K562 (cell line): ENCODE results near the gene ZNF774. TPM values are rescaled to one million over a fixed set of nuclear protein-coding genes. Genes with fewer than 3 reads are reported as not detected.
A peak's percentile ranks its signal among the peaks of the same experiment; 100 is the strongest.

ENCODE experiments used
- CBX8 ChIP-seq: fragments of 200-600 bp; sonication (generic); IDR thresholded peaks from 2 replicates; pipeline ENCODE4 v1.6.1; 2012; ENCODE audit warnings: borderline replicate concordance, mixed run types, low read depth, mild to moderate bottlenecking, moderate library complexity, mixed read lengths, low read length, control low read depth, inconsistent platforms; ENCODE audit not compliant: poor library complexity, severe bottlenecking; ENCODE audit errors: extremely low read depth
- E2F5 ChIP-seq: sonication (generic); formaldehyde crosslinking; IDR thresholded peaks from 2 replicates; pipeline ENCODE4 v1.8.0; 2022; ENCODE audit warnings: mild to moderate bottlenecking, missing genetic modification reagents
- ETV5 ChIP-seq: sonication (generic); formaldehyde crosslinking; IDR thresholded peaks from 2 replicates; pipeline ENCODE4 v1.4.0; 2020; ENCODE audit warnings: low read depth, mild to moderate bottlenecking, missing genetic modification reagents
- GABPB1 ChIP-seq: sonication (generic); formaldehyde crosslinking; IDR thresholded peaks from 2 replicates; pipeline ENCODE4 v1.8.0; 2022; ENCODE audit warnings: mild to moderate bottlenecking, missing genetic modification reagents
- HOMEZ ChIP-seq: fragments of 250-450 bp; sonication (Bioruptor Pico); IDR thresholded peaks from 2 replicates; pipeline ENCODE4 v1.4.0; 2020; ENCODE audit warnings: mild to moderate bottlenecking, moderate library complexity
- JUND ChIP-seq, 2 experiments: IDR thresholded peaks; 2 replicates in 1 of 2; 3 replicates in 1 of 2; pipeline ENCODE4 v1.6.1; 2011; ENCODE audit warnings: borderline replicate concordance in 2 of 2, low read depth in 2 of 2, low read length in 2 of 2, improper control_type of control experiment in 1 of 2, missing biosample characterization in 1 of 2, missing genetic modification characterization in 1 of 2, missing genetic modification reagents in 1 of 2
- MAZ ChIP-seq, 2 experiments: fragments of 450-650 bp in 1 of 2; sonication (generic) in 1 of 2; formaldehyde crosslinking; IDR thresholded peaks in 1 of 2; conservative IDR thresholded peaks in 1 of 2; 2 replicates each; pipeline versions ENCODE4 v1.4.0 to v1.5.0; 2020; ENCODE audit warnings: mild to moderate bottlenecking in 1 of 2, missing genetic modification reagents in 1 of 2
- MED1 ChIP-seq: sonication (generic); formaldehyde crosslinking; IDR thresholded peaks from 2 replicates; pipeline ENCODE4 v1.8.1; 2023; ENCODE audit warnings: missing genetic modification reagents, borderline replicate concordance
- PURB ChIP-seq: sonication (generic); formaldehyde crosslinking; IDR thresholded peaks from 2 replicates; pipeline ENCODE4 v1.9.0; 2021; ENCODE audit warnings: low read depth, mild to moderate bottlenecking, missing genetic modification reagents
- SIN3A ChIP-seq, 2 experiments: fragments of 150-350 bp in 1 of 2; IDR thresholded peaks; 2 replicates each; pipeline ENCODE4 v1.6.1; 2011 to 2016; ENCODE audit warnings: borderline replicate concordance in 2 of 2, low read depth in 2 of 2, low read length in 2 of 2, mild to moderate bottlenecking in 2 of 2, moderate library complexity in 2 of 2; ENCODE audit not compliant: control insufficient read depth in 1 of 2
- THAP12 ChIP-seq: fragments of 250-450 bp; sonication (Bioruptor Pico); IDR thresholded peaks from 2 replicates; pipeline ENCODE4 v1.9.0; 2021; ENCODE audit warnings: mild to moderate bottlenecking, inconsistent platforms
- ZNF436 ChIP-seq: fragments of 250-450, 450-650 bp; sonication (Bioruptor Pico); formaldehyde crosslinking; IDR thresholded peaks from 2 replicates; pipeline ENCODE4 v1.7.0; 2020; ENCODE audit warnings: mild to moderate bottlenecking
- polyA plus RNA-seq, 8 experiments: library from polyadenylated mRNA; depleted of rRNA in 4 of 8; stranded (reverse) in 5 of 8; unstranded in 3 of 8; fragments of >200 nt; fragmentation: Nextera tagmentation in 2 of 8; fragmentation: Illumina TruSeq in 1 of 8; extraction: Ambion mirVana in 2 of 8; extraction: Trizol in 1 of 8; gene quantifications; 2 replicates each; pipeline versions ENCODE4 v1.2.1 to v1.2.3, GENCODE V29; 2011 to 2014; ENCODE audit warnings: inconsistent platforms in 1 of 8, missing spikeins in 1 of 8
- total RNA-seq, 7 experiments: library from RNA; depleted of rRNA in 6 of 7; stranded (reverse); fragments of >200 nt in 6 of 7; fragmentation: Illumina TruSeq in 2 of 7; extraction: Trizol in 2 of 7; gene quantifications; 2 replicates each; pipeline versions ENCODE4 v1.2.1 to v1.2.3, GENCODE V29; 2011 to 2021; ENCODE audit warnings: low replicate concordance in 1 of 7
- TF ChIP-seq, protein P1 (sequence below), 2 experiments: fragments of 450-650 bp; IDR thresholded peaks; 2 replicates each; pipeline ENCODE4 v1.6.1; 2018; ENCODE audit warnings: mild to moderate bottlenecking in 2 of 2, low read depth in 1 of 2; ENCODE audit not compliant: partially characterized antibody in 2 of 2

The ZNF774 gene
- total and polyA plus RNA-seq, 9 of the 15 experiments (the other 6 are each of a cell fraction or from before 2014, with no cell fraction given) = 0.32 to 2.0 (median 1.2) TPM

- no peak for TF ChIP-seq ETV5 (CRISPR knock-in tag)
- TF ChIP-seq, protein P1, sequence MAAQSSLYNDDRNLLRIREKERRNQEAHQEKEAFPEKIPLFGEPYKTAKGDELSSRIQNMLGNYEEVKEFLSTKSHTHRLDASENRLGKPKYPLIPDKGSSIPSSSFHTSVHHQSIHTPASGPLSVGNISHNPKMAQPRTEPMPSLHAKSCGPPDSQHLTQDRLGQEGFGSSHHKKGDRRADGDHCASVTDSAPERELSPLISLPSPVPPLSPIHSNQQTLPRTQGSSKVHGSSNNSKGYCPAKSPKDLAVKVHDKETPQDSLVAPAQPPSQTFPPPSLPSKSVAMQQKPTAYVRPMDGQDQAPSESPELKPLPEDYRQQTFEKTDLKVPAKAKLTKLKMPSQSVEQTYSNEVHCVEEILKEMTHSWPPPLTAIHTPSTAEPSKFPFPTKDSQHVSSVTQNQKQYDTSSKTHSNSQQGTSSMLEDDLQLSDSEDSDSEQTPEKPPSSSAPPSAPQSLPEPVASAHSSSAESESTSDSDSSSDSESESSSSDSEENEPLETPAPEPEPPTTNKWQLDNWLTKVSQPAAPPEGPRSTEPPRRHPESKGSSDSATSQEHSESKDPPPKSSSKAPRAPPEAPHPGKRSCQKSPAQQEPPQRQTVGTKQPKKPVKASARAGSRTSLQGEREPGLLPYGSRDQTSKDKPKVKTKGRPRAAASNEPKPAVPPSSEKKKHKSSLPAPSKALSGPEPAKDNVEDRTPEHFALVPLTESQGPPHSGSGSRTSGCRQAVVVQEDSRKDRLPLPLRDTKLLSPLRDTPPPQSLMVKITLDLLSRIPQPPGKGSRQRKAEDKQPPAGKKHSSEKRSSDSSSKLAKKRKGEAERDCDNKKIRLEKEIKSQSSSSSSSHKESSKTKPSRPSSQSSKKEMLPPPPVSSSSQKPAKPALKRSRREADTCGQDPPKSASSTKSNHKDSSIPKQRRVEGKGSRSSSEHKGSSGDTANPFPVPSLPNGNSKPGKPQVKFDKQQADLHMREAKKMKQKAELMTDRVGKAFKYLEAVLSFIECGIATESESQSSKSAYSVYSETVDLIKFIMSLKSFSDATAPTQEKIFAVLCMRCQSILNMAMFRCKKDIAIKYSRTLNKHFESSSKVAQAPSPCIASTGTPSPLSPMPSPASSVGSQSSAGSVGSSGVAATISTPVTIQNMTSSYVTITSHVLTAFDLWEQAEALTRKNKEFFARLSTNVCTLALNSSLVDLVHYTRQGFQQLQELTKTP (IDR thresholded peaks at IDR 0.05; ENCODE audit: low read depth in 1 of 2, partially characterized antibody in 2 of 2) = no peak
- TF ChIP-seq CBX8 = no peak
- peak in 1 of 2 experiments; percentile 59; a peak in 2 of 4 replicates for TF ChIP-seq MAZ (CRISPR knock-in tag; conservative IDR thresholded peaks at IDR 0.05 in 1 of 2, IDR thresholded peaks at IDR 0.05 in 1 of 2)
- TF ChIP-seq GABPB1 (CRISPR knock-in tag) = peak; percentile 59
- no peak for TF ChIP-seq JUND (IDR thresholded peaks at IDR 0.05; ENCODE audit: borderline replicate concordance, low read depth, low read length)
- TF ChIP-seq JUND (tag; IDR thresholded peaks at IDR 0.05; ENCODE audit: borderline replicate concordance, low read depth, low read length) = no peak
- TF ChIP-seq PURB (CRISPR knock-in tag) = no peak
- no peak for TF ChIP-seq E2F5 (CRISPR knock-in tag)
- TF ChIP-seq HOMEZ (CRISPR knock-in tag) = no peak
- no peak; a peak in 1 of 4 replicates for TF ChIP-seq SIN3A (IDR thresholded peaks at IDR 0.05; ENCODE audit: borderline replicate concordance in 2 of 2, control insufficient read depth in 1 of 2, low read depth in 2 of 2, low read length in 2 of 2)
- no peak for TF ChIP-seq THAP12
- no peak for TF ChIP-seq ZNF436
- no peak for TF ChIP-seq MED1 (CRISPR knock-in tag)
Observed at GRCh38 chr15:90388462-90389380, 36.6 kb downstream of the ZNF774 start (continued).
